Measurements from ENCODE around the gene CUX1.
"Not testable (repeated sequence)": the region's sequence is repeated elsewhere in the genome, so short reads cannot be mapped to it uniquely, and the experiment has no call there.

The CUX1 gene

GRCh38 chr7:101822632-101823031 lies 5.2 kb downstream of the CUX1 start:
- in situ Hi-C loops (cut with MboI; ENCODE audit: low sequenced_read_pairs): not testable (repeated sequence)

GRCh38 chr7:101823096-101823495 lies 5.7 kb downstream of the CUX1 start:
- in situ Hi-C loops (cut with MboI; ENCODE audit: low sequenced_read_pairs): no loop called here

GRCh38 chr7:101823596-101823995 lies 6.2 kb downstream of the CUX1 start:
- in situ Hi-C loops (cut with MboI; ENCODE audit: low sequenced_read_pairs): no loop called here

GRCh38 chr7:101824440-101824839 lies 7.0 kb downstream of the CUX1 start:
- in situ Hi-C loops (cut with MboI; ENCODE audit: low sequenced_read_pairs): no loop called here

GRCh38 chr7:101826081-101826835 lies 8.8 kb downstream of the CUX1 start:
- in situ Hi-C loops (cut with MboI; ENCODE audit: low sequenced_read_pairs): no loop called here

GRCh38 chr7:101828301-101829020 lies 11.0 kb downstream of the CUX1 start:
- in situ Hi-C loops (cut with MboI; ENCODE audit: low sequenced_read_pairs): no loop called here

- in situ Hi-C loops (cut with MboI; ENCODE audit: low sequenced_read_pairs): no loop called here
Observed at GRCh38 chr7:101829374-101829773, 11.9 kb downstream of the CUX1 start.

GRCh38 chr7:101829821-101830220 lies 12.4 kb downstream of the CUX1 start:
- in situ Hi-C loops (cut with MboI; ENCODE audit: low sequenced_read_pairs): no loop called here

- in situ Hi-C loops (cut with MboI; ENCODE audit: low sequenced_read_pairs): not testable (repeated sequence)
Observed at GRCh38 chr7:101831396-101831795, 14.0 kb downstream of the CUX1 start.

GRCh38 chr7:101832205-101832631 lies 14.8 kb downstream of the CUX1 start:
- in situ Hi-C loops (cut with MboI; ENCODE audit: low sequenced_read_pairs): no loop called here

GRCh38 chr7:101832685-101833375 lies 15.4 kb downstream of the CUX1 start:
- in situ Hi-C loops (cut with MboI; ENCODE audit: low sequenced_read_pairs): no loop called here

GRCh38 chr7:101833799-101834198 lies 16.4 kb downstream of the CUX1 start:
- in situ Hi-C loops (cut with MboI; ENCODE audit: low sequenced_read_pairs): no loop called here

- in situ Hi-C loops (cut with MboI; ENCODE audit: low sequenced_read_pairs): no loop called here
Observed at GRCh38 chr7:101835136-101835535, 17.7 kb downstream of the CUX1 start.

GRCh38 chr7:101837433-101837832 lies 20.0 kb downstream of the CUX1 start:
- in situ Hi-C loops (cut with MboI; ENCODE audit: low sequenced_read_pairs): not testable (repeated sequence)

- in situ Hi-C loops (cut with MboI; ENCODE audit: low sequenced_read_pairs): no loop called here
Observed at GRCh38 chr7:101838837-101839483, 21.5 kb downstream of the CUX1 start.

GRCh38 chr7:101841328-101841727 lies 23.9 kb downstream of the CUX1 start:
- in situ Hi-C loops (cut with MboI; ENCODE audit: low sequenced_read_pairs): no loop called here

GRCh38 chr7:101843293-101844271 lies 26.2 kb downstream of the CUX1 start:
- in situ Hi-C loops (cut with MboI; ENCODE audit: low sequenced_read_pairs): no loop called here

- in situ Hi-C loops (cut with MboI; ENCODE audit: low sequenced_read_pairs): no loop called here
Observed at GRCh38 chr7:101845974-101846373, 28.5 kb downstream of the CUX1 start.

GRCh38 chr7:101846800-101847538 lies 29.5 kb downstream of the CUX1 start:
- in situ Hi-C loops (cut with MboI; ENCODE audit: low sequenced_read_pairs): no loop called here
